Gastrocnemius medialis (tissue), 4 donors: ENCODE data around the gene HOTAIR. TPM values are rescaled to one million over a fixed set of nuclear protein-coding genes. Genes with fewer than 3 reads are reported as not detected.

ENCODE experiments used
- ATAC-seq, 2 donors: fragments of 150-250 bp; one replicate each; pipeline ENCODE4 v1.9.1; 2016
- DNase-seq, 2 donors: peaks; one replicate each; pipeline ENCODE4 v3.0.0-alpha.2; 2019
- H3K27ac ChIP-seq, 4 donors: fragments of 200-600 bp; sonication (generic); 1 replicate in 1 of 4; 2 replicates in 3 of 4; pipeline ENCODE4 v1.5.1; 2016 to 2018; ENCODE audit warnings: mild to moderate bottlenecking in 2 of 4, moderate library complexity in 1 of 4
- H3K27me3 ChIP-seq, 3 donors: fragments of 200-600 bp; sonication (generic) in 2 of 3; 1 replicate in 1 of 3; 2 replicates in 2 of 3; pipeline versions ENCODE4 v1.5.1 to v1.6.0; 2016 to 2019; ENCODE audit warnings: mild to moderate bottlenecking in 1 of 3, moderate library complexity in 1 of 3
- H3K36me3 ChIP-seq, 2 donors: fragments of 200-600 bp; sonication (generic) in 1 of 2; one replicate each; pipeline ENCODE4 v1.5.1; 2017 to 2018
- H3K4me1 ChIP-seq, 2 donors: fragments of 200-600 bp; sonication (generic) in 1 of 2; one replicate each; pipeline ENCODE4 v1.5.1; 2016 to 2017; ENCODE audit warnings: mild to moderate bottlenecking in 2 of 2
- H3K4me3 ChIP-seq, 4 donors: fragments of 200-600 bp; sonication (generic) in 3 of 4; 1 replicate in 1 of 4; 2 replicates in 3 of 4; pipeline ENCODE4 v1.5.1; 2016 to 2019; ENCODE audit warnings: mild to moderate bottlenecking in 2 of 4
- H3K9me3 ChIP-seq, 3 donors: fragments of 200-600 bp; sonication (generic) in 2 of 3; 1 replicate in 1 of 3; 2 replicates in 2 of 3; pipeline ENCODE4 v1.5.1; 2016 to 2019
- POLR2A ChIP-seq, 2 donors: fragments of 450-650 bp; IDR thresholded peaks; one replicate each; pipeline ENCODE4 v1.6.1; 2017; ENCODE audit warnings: antibody characterized with exemption in 2 of 2, mild to moderate bottlenecking in 2 of 2, moderate library complexity in 2 of 2
- in situ Hi-C, 4 donors: fragments of 200-750 bp; cut with MboI; loops; one replicate each; pipeline versions ENCODE4 v1.15.0 to v1.8.0; 2017; ENCODE audit warnings: low sequenced_read_pairs in 4 of 4
- intact Hi-C: fragments of 100-400 bp; cut with DNase I; formaldehyde crosslinking; loops from one replicate; pipeline ENCODE4 v1.15.1; 2023; ENCODE audit warnings: low total_unique reads
- total RNA-seq, 4 donors: library from RNA; depleted of rRNA; stranded (reverse); fragments of >200 nt; gene quantifications; one replicate each; pipeline versions ENCODE4 v1.1.0 to v1.2.3, GENCODE V29; 2016
- TF ChIP-seq, protein P1 (sequence below), 5 experiments: fragments of 450-650 bp in 3 of 5; fragments of 200-600 bp in 2 of 5; sonication (generic) in 2 of 5; IDR thresholded peaks in 4 of 5; conservative IDR thresholded peaks in 1 of 5; 1 replicate in 4 of 5; 2 replicates in 1 of 5; pipeline ENCODE4 v1.5.1; 2016 to 2019; ENCODE audit warnings: antibody characterized with exemption in 5 of 5, mild to moderate bottlenecking in 3 of 5, moderate library complexity in 3 of 5

The HOTAIR gene
- total RNA-seq, 4 donors from 2014 or later, result 0.35 to 0.83 (median 0.56) TPM; not detected in 1

GRCh38 chr12:53944209-53944608 lies 30.5 kb downstream of the HOTAIR start:
- Histone ChIP-seq H3K4me1 (no peaks in the 10 kb centered on the region), H3K36me3 (no peaks in the 10 kb centered on the region), H3K27me3 (peaks cover 71 to 82% (median 73%) of the 10 kb centered on the region in 3 donors), H3K9me3 (no peaks in the 10 kb centered on the region), H3K4me3 (no peak overlapping the region), H3K27ac (no peak overlapping the region)
- intact Hi-C loops, result loop anchor here (10.0 kb wide), 1 partner anchor 149 kb away; no protein-coding TSS in a partner anchor
- DNase-seq (no peak), ATAC-seq (no peak)
- TF ChIP-seq, protein P1, sequence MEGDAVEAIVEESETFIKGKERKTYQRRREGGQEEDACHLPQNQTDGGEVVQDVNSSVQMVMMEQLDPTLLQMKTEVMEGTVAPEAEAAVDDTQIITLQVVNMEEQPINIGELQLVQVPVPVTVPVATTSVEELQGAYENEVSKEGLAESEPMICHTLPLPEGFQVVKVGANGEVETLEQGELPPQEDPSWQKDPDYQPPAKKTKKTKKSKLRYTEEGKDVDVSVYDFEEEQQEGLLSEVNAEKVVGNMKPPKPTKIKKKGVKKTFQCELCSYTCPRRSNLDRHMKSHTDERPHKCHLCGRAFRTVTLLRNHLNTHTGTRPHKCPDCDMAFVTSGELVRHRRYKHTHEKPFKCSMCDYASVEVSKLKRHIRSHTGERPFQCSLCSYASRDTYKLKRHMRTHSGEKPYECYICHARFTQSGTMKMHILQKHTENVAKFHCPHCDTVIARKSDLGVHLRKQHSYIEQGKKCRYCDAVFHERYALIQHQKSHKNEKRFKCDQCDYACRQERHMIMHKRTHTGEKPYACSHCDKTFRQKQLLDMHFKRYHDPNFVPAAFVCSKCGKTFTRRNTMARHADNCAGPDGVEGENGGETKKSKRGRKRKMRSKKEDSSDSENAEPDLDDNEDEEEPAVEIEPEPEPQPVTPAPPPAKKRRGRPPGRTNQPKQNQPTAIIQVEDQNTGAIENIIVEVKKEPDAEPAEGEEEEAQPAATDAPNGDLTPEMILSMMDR (IDR thresholded peaks at IDR 0.05 in 4 of 5, conservative IDR thresholded peaks at IDR 0.05 in 1 of 5), result no peak
- TF ChIP-seq POLR2A (IDR thresholded peaks at IDR 0.05), result no peak
- in situ Hi-C loops, result no loop called here

GRCh38 chr12:53942467-53942997 lies 32.2 kb downstream of the HOTAIR start:
- intact Hi-C loops, result loop anchor here (10.0 kb wide), 1 partner anchor 148 kb away; no protein-coding TSS in a partner anchor
- no peaks in the 10 kb centered on the region for H3K36me3 ChIP-seq
- H3K4me3 ChIP-seq, result no peak overlapping the region
- no peak overlapping the region for H3K27ac ChIP-seq
- H3K27me3 ChIP-seq, result peaks cover 86 to 99% (median 89%) of the 10 kb centered on the region in 3 donors
- DNase-seq (no peak), ATAC-seq (no peak)
- no peaks in the 10 kb centered on the region for H3K9me3 ChIP-seq
- in situ Hi-C loops, result no loop called here
- TF ChIP-seq, protein P1 (IDR thresholded peaks at IDR 0.05 in 4 of 5, conservative IDR thresholded peaks at IDR 0.05 in 1 of 5), result no peak
- TF ChIP-seq POLR2A (IDR thresholded peaks at IDR 0.05), result no peak
- H3K4me1 ChIP-seq, result peaks cover 0 to 8% of the 10 kb centered on the region in 2 donors

DNA sequence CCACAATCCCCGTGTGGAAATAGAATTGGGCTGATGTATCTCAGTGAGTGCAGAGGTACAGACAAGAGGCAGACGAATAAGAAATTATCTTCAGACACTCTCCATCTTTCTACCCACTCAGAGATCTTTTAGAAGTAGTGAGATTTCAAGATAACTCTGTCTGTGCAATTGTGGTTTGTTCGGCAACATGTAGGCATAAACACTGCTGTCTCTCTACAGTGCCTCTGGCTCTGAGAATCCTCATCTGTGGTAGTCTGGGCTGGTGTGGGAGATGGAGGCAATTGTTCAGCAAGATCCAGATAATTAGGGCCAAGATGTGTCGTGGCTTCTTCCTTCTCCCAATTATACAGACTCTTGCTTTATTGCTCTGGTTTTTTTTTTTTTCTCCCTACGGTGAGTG lies 33.0 kb downstream of the HOTAIR start:
- intact Hi-C loops, result loop anchor here (10.0 kb wide), 1 partner anchor 147 kb away; no protein-coding TSS in a partner anchor
- in situ Hi-C loops, result no loop called here
- TF ChIP-seq, protein P1 (IDR thresholded peaks at IDR 0.05 in 4 of 5, conservative IDR thresholded peaks at IDR 0.05 in 1 of 5), result no peak
- no peak for TF ChIP-seq POLR2A (IDR thresholded peaks at IDR 0.05)
- no peak for DNase-seq
- no peak overlapping the region for H3K27ac ChIP-seq
- H3K4me3 ChIP-seq, result no peak overlapping the region
- peaks cover 0 to 8% of the 10 kb centered on the region in 2 donors for H3K4me1 ChIP-seq
- H3K27me3 ChIP-seq, result peaks cover 94 to 100% (median 96%) of the 10 kb centered on the region in 3 donors
- ATAC-seq, result no peak
- no peaks in the 10 kb centered on the region for H3K9me3 ChIP-seq
- no peaks in the 10 kb centered on the region for H3K36me3 ChIP-seq

DNA sequence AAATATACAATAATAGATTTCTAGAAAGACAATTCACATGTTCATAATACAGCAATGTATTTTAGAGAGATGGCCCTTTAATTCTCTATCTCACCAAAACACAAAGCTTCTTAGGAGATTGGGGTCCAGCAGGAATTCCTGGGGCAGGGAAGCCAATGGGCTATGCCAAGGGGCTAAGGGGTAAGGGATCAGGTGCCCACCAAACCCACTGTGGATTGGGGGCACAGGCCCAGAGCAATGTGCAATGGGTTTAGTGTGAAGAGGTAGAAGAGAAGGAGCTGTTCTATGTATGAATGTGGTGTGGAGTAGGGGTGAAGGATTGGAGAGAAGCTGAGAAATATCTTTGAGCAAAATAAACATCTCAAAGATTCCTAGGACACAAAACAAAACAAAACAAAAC lies 33.6 kb downstream of the HOTAIR start:
- H3K9me3 ChIP-seq, result no peaks in the 10 kb centered on the region
- no peak overlapping the region for H3K27ac ChIP-seq
- H3K27me3 ChIP-seq, result peaks cover 95 to 100% (median 98%) of the 10 kb centered on the region in 3 donors
- ATAC-seq, result no peak
- H3K36me3 ChIP-seq, result no peaks in the 10 kb centered on the region
- TF ChIP-seq POLR2A (IDR thresholded peaks at IDR 0.05), result no peak
- TF ChIP-seq, protein P1 (IDR thresholded peaks at IDR 0.05 in 4 of 5, conservative IDR thresholded peaks at IDR 0.05 in 1 of 5), result no peak
- DNase-seq, result no peak
- H3K4me1 ChIP-seq, result peaks cover 0 to 8% of the 10 kb centered on the region in 2 donors
- no peak overlapping the region for H3K4me3 ChIP-seq
- intact Hi-C loops, result loop anchor here (10.0 kb wide), 1 partner anchor 146 kb away; no protein-coding TSS in a partner anchor
- in situ Hi-C loops, result no loop called here
